K562 (cell line): ENCODE data around the gene CERS6. TPM values are rescaled to one million over a fixed set of nuclear protein-coding genes. Genes with fewer than 3 reads are reported as not detected.

ENCODE experiments used
- ARNT ChIP-seq, 2 experiments: fragments of 450-650 bp; IDR thresholded peaks; 2 replicates each; pipeline ENCODE4 v1.6.1; 2016; ENCODE audit warnings: mild to moderate bottlenecking in 1 of 2
- CCNT2 ChIP-seq: IDR thresholded peaks from 2 replicates; pipeline ENCODE4 v1.6.1; 2011; ENCODE audit warnings: borderline replicate concordance, low read depth, mild to moderate bottlenecking, moderate library complexity, mixed read lengths, low read length; ENCODE audit not compliant: insufficient read length; ENCODE audit errors: extremely low read depth
- FOXA1 ChIP-seq: fragments of 450-650 bp; IDR thresholded peaks from 2 replicates; pipeline ENCODE4 v1.6.1; 2016; ENCODE audit warnings: mild to moderate bottlenecking, borderline replicate concordance
- ID3 ChIP-seq, 2 experiments: fragments of 250-450 bp in 1 of 2; fragments of 450-650 bp in 1 of 2; sonication (Bioruptor Pico) in 1 of 2; IDR thresholded peaks; 2 replicates each; pipeline versions ENCODE4 v1.6.1 to v1.8.0; 2016 to 2021; ENCODE audit warnings: mild to moderate bottlenecking in 2 of 2, moderate library complexity in 2 of 2, missing compliant biosample characterization in 1 of 2, missing genetic modification characterization in 1 of 2
- JUND ChIP-seq, 2 experiments: IDR thresholded peaks; 2 replicates in 1 of 2; 3 replicates in 1 of 2; pipeline ENCODE4 v1.6.1; 2011; ENCODE audit warnings: borderline replicate concordance in 2 of 2, low read depth in 2 of 2, low read length in 2 of 2, improper control_type of control experiment in 1 of 2, missing biosample characterization in 1 of 2, missing genetic modification characterization in 1 of 2, missing genetic modification reagents in 1 of 2
- KAT2B ChIP-seq: IDR thresholded peaks from one replicate; pipeline ENCODE4 v1.6.1; 2012; ENCODE audit warnings: low read depth, mild to moderate bottlenecking, control low read depth, inconsistent platforms, low read length, moderate library complexity
- KAT7 ChIP-seq: sonication (generic); formaldehyde crosslinking; IDR thresholded peaks from 2 replicates; pipeline ENCODE4 v1.8.0; 2022; ENCODE audit warnings: missing genetic modification reagents, mild to moderate bottlenecking, borderline replicate concordance
- NFE2 ChIP-seq: IDR thresholded peaks from 2 replicates; pipeline ENCODE4 v1.6.1; 2014; ENCODE audit warnings: antibody characterized with exemption, low read depth
- PHF20 ChIP-seq: fragments of 450-650 bp; IDR thresholded peaks from 2 replicates; pipeline ENCODE4 v1.6.1; 2018; ENCODE audit not compliant: partially characterized antibody
- SAP30 ChIP-seq: fragments of 200-600 bp; sonication (generic); IDR thresholded peaks from 2 replicates; pipeline ENCODE4 v1.6.1; 2012; ENCODE audit warnings: borderline replicate concordance, low read depth, mild to moderate bottlenecking, moderate library complexity, low read length, control low read depth, inconsistent platforms; ENCODE audit not compliant: insufficient read depth, poor library complexity, severe bottlenecking
- SMARCE1 ChIP-seq: fragments of 450-650 bp; IDR thresholded peaks from 2 replicates; pipeline ENCODE4 v1.7.1; 2016; ENCODE audit warnings: mild to moderate bottlenecking
- SPI1 ChIP-seq: IDR thresholded peaks from 2 replicates; pipeline ENCODE4 v1.6.1; 2011; ENCODE audit warnings: low read depth, low read length, control low read depth, borderline replicate concordance
- TEAD4 ChIP-seq, 2 experiments: sonication (generic) in 1 of 2; formaldehyde crosslinking in 1 of 2; IDR thresholded peaks; 2 replicates each; pipeline versions ENCODE4 v1.6.1 to v1.8.0; 2012 to 2022; ENCODE audit warnings: borderline replicate concordance in 1 of 2, inconsistent platforms in 1 of 2, low read length in 1 of 2, mild to moderate bottlenecking in 1 of 2, missing genetic modification reagents in 1 of 2
- TSHZ1 ChIP-seq: fragments of 250-450 bp; sonication (Bioruptor Pico); IDR thresholded peaks from 2 replicates; pipeline ENCODE4 v1.4.0; 2020; ENCODE audit warnings: mild to moderate bottlenecking, moderate library complexity
- ZBTB7A ChIP-seq: IDR thresholded peaks from 2 replicates; pipeline ENCODE4 v1.6.1; 2011; ENCODE audit warnings: low read depth, mild to moderate bottlenecking, low read length, moderate library complexity, borderline replicate concordance; ENCODE audit not compliant: control insufficient read depth
- ZFP36 ChIP-seq: fragments of 150-350 bp; IDR thresholded peaks from 2 replicates; pipeline ENCODE4 v1.6.1; 2018; ENCODE audit warnings: low read length, low read depth; ENCODE audit not compliant: partially characterized antibody
- ZNF696 ChIP-seq: fragments of 250-450 bp; sonication (Bioruptor Pico); conservative IDR thresholded peaks from 2 replicates; pipeline ENCODE4 v1.4.0; 2020; ENCODE audit warnings: mild to moderate bottlenecking, moderate library complexity
- ZNF764 ChIP-seq: fragments of 250-450 bp; sonication (Bioruptor Pico); IDR thresholded peaks from 2 replicates; pipeline ENCODE4 v1.4.0; 2020; ENCODE audit warnings: low read depth, mild to moderate bottlenecking, moderate library complexity
- polyA plus RNA-seq, 8 experiments: library from polyadenylated mRNA; depleted of rRNA in 4 of 8; stranded (reverse) in 5 of 8; unstranded in 3 of 8; fragments of >200 nt; fragmentation: Nextera tagmentation in 2 of 8; fragmentation: Illumina TruSeq in 1 of 8; extraction: Ambion mirVana in 2 of 8; extraction: Trizol in 1 of 8; gene quantifications; 2 replicates each; pipeline versions ENCODE4 v1.2.1 to v1.2.3, GENCODE V29; 2011 to 2014; ENCODE audit warnings: inconsistent platforms in 1 of 8, missing spikeins in 1 of 8
- total RNA-seq, 7 experiments: library from RNA; depleted of rRNA in 6 of 7; stranded (reverse); fragments of >200 nt in 6 of 7; fragmentation: Illumina TruSeq in 2 of 7; extraction: Trizol in 2 of 7; gene quantifications; 2 replicates each; pipeline versions ENCODE4 v1.2.1 to v1.2.3, GENCODE V29; 2011 to 2021; ENCODE audit warnings: low replicate concordance in 1 of 7

The CERS6 gene
- total and polyA plus RNA-seq, 9 of the 15 experiments (the other 6 are each of a cell fraction or from before 2014, with no cell fraction given), result 1.6 to 13.6 (median 11.4) TPM

- TF ChIP-seq TSHZ1 (CRISPR knock-in tag) (no peak), ZBTB7A (no peak), ZNF696 (no peak), TEAD4 (IDR thresholded peaks at IDR 0.05; ENCODE audit: low read length) (peak; percentile 63), TEAD4 (CRISPR knock-in tag; IDR thresholded peaks at IDR 0.05; ENCODE audit: borderline replicate concordance) (no peak), FOXA1 (no peak; the same call in 1 of the 2 replicates), SMARCE1 (peak; percentile 55), ID3 (CRISPR knock-in tag; IDR thresholded peaks at IDR 0.05) (no peak), ID3 (tag; IDR thresholded peaks at IDR 0.05) (no peak), CCNT2 (no peak), KAT7 (CRISPR knock-in tag) (no peak), JUND (IDR thresholded peaks at IDR 0.05; ENCODE audit: borderline replicate concordance, low read depth, low read length) (peak; percentile 32; the same call in 1 of the 2 replicates), JUND (tag; IDR thresholded peaks at IDR 0.05; ENCODE audit: borderline replicate concordance, low read depth, low read length) (peak; percentile 9; the same call in 2 of the 3 replicates), SPI1 (no peak; the same call in 1 of the 2 replicates), SAP30 (no peak), PHF20 (no peak), ZFP36 (no peak), KAT2B (no peak), NFE2 (no peak; the same call in 1 of the 2 replicates), ZNF764 (CRISPR knock-in tag) (peak; percentile 49; the same call in 1 of the 2 replicates), ARNT (IDR thresholded peaks at IDR 0.05) (peak in 1 of 2 experiments; percentile 66; a peak in 1 of 4 replicates)
Measured at GRCh38 chr2:168801961-168802858, 346.1 kb downstream of the CERS6 start, which contains the start of gene NOSTRIN (continued).
